ENCODE results near the gene CMSS1.
A peak's percentile ranks its signal among the peaks of the same experiment; 100 is the strongest.

- TF ChIP-seq POLR2A (IDR thresholded peaks at IDR 0.05) (no peak), CTCF (IDR thresholded peaks at IDR 0.05) (peak; percentile 7 to 48 (median 38))
These were observed 28.5 kb upstream of the CMSS1 start for GRCh38 chr3:99789011-99789721.

All from uterus (tissue), 2 donors.